ENCODE data around the gene TMSB4Y. TPM values are rescaled to one million over a fixed set of nuclear protein-coding genes. Genes with fewer than 3 reads are reported as not detected.

TMSB4Y gene
- polyA plus RNA-seq, 2 of the 4 experiments (the other 2 are of a cell fraction) = 0.98 to 2.2 TPM

DNA sequence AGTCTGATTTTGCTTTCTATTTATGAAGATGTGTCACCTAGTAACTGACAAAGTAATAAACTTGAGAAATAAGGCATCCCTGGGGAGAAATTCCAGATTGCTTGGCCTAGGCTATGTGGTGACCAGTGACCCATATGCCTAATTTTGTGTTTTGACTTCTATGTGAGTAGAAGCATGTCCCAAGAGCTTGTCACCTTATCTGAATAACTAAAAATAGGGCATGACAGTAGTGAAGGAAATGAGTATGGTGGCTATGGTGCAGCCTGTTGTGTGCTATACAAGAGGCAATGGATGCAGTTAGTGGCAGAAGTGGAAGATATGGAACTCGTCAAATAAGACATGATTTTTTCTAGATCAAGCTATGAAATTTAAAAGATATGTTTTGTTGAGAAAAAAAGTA, 15.3 kb downstream of the TMSB4Y start:
- FAIRE-seq (no peak), ATAC-seq (no peak), DNase-seq (ENCODE audit: low read depth in 1 of 2, low spot score in 1 of 2) (no peak)
- Histone ChIP-seq H3K4me2 (no peak overlapping the region), H3K4me1 (no peaks in the 10 kb centered on the region), H3K4me3 (no peak overlapping the region), H3K27ac (no peak overlapping the region), H3K9me3 (no peaks in the 10 kb centered on the region)
- 27% methylated on average over 1 of the region's 1 CpG for WGBS (ENCODE audit: missing lambda C conversion rate)
- ChIA-PET POLR2A (no interaction called here), CTCF (no interaction called here)
- TF ChIP-seq ZNF302 (CRISPR knock-in tag; IDR thresholded peaks at IDR 0.05) (no peak), KDM5A (IDR thresholded peaks at IDR 0.05) (no peak), EP300 (IDR thresholded peaks at IDR 0.05) (no peak), PHF8 (IDR thresholded peaks at IDR 0.05; ENCODE audit: borderline replicate concordance, low read depth) (no peak), JUNB (IDR thresholded peaks at IDR 0.05) (no peak), BHLHE40 (IDR thresholded peaks at IDR 0.05; ENCODE audit: low read depth, low read length) (no peak), CBX2 (IDR thresholded peaks at IDR 0.05; ENCODE audit: borderline replicate concordance, low read depth) (no peak), NR3C1 (IDR thresholded peaks at IDR 0.05) (no peak), RCOR1 (IDR thresholded peaks at IDR 0.05; ENCODE audit: low read depth, low read length) (no peak), JUN (IDR thresholded peaks at IDR 0.05) (no peak), NPAS2 (CRISPR knock-in tag; IDR thresholded peaks at IDR 0.05; ENCODE audit: borderline replicate concordance) (no peak), FOXS1 (CRISPR knock-in tag; IDR thresholded peaks at IDR 0.05) (no peak), TFCP2L1 (CRISPR knock-in tag; IDR thresholded peaks at IDR 0.05) (no peak)
- TF ChIP-seq, protein P1, sequence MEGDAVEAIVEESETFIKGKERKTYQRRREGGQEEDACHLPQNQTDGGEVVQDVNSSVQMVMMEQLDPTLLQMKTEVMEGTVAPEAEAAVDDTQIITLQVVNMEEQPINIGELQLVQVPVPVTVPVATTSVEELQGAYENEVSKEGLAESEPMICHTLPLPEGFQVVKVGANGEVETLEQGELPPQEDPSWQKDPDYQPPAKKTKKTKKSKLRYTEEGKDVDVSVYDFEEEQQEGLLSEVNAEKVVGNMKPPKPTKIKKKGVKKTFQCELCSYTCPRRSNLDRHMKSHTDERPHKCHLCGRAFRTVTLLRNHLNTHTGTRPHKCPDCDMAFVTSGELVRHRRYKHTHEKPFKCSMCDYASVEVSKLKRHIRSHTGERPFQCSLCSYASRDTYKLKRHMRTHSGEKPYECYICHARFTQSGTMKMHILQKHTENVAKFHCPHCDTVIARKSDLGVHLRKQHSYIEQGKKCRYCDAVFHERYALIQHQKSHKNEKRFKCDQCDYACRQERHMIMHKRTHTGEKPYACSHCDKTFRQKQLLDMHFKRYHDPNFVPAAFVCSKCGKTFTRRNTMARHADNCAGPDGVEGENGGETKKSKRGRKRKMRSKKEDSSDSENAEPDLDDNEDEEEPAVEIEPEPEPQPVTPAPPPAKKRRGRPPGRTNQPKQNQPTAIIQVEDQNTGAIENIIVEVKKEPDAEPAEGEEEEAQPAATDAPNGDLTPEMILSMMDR (IDR thresholded peaks at IDR 0.05) = no peak
- TF ChIP-seq, protein P2, sequence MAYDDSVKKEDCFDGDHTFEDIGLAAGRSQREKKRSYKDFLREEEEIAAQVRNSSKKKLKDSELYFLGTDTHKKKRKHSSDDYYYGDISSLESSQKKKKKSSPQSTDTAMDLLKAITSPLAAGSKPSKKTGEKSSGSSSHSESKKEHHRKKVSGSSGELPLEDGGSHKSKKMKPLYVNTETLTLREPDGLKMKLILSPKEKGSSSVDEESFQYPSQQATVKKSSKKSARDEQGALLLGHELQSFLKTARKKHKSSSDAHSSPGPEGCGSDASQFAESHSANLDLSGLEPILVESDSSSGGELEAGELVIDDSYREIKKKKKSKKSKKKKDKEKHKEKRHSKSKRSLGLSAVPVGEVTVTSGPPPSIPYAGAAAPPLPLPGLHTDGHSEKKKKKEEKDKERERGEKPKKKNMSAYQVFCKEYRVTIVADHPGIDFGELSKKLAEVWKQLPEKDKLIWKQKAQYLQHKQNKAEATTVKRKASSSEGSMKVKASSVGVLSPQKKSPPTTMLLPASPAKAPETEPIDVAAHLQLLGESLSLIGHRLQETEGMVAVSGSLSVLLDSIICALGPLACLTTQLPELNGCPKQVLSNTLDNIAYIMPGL (CRISPR knock-in tag; IDR thresholded peaks at IDR 0.05; ENCODE audit: borderline replicate concordance) = no peak
- TF ChIP-seq, protein P3, sequence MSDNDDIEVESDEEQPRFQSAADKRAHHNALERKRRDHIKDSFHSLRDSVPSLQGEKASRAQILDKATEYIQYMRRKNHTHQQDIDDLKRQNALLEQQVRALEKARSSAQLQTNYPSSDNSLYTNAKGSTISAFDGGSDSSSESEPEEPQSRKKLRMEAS (IDR thresholded peaks at IDR 0.05) = no peak

DNA sequence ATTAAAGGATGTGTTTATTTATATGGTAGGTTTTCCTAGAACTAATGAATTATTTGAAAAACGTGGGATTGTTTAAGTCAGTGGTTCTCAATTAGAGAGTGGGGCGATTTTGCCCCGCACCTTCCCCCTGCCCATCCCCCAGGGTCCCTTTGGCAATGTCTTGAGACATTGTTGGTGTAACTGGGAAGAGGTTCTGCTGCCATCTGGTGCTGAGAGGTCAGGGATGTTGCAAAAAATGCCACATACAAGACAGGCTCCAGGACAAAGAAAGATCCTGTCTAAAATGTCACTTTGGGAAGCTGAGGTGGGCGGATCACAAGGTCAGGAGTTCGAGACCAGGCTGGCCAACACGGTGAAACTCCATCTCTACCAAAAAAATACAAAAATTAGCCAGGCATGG, 25.8 kb downstream of the TMSB4Y start:
- Histone ChIP-seq H3K27ac (no peak overlapping the region), H3K4me2 (no peak overlapping the region), H3K4me1 (no peaks in the 10 kb centered on the region), H3K4me3 (no peak overlapping the region), H3K9me3 (no peaks in the 10 kb centered on the region)
- ATAC-seq (peak in 1 of 2 experiments; percentile 44; a peak in 1 of 6 replicates), FAIRE-seq (no peak), DNase-seq (ENCODE audit: low read depth in 1 of 2, low spot score in 1 of 2) (peak in 1 of 2 experiments; percentile 58)
- ChIA-PET POLR2A (no interaction called here), CTCF (no interaction called here)
- TF ChIP-seq, protein P1 (IDR thresholded peaks at IDR 0.05) = peak; percentile 22; the same call in 1 of the 3 replicates
- 0 out of 3 replicates have a peak, but pooled peaks have one; percentile 32 for TF ChIP-seq SMC3 (IDR thresholded peaks at IDR 0.05)
- no peak for TF ChIP-seq CHD2 (IDR thresholded peaks at IDR 0.05; ENCODE audit: low read length, partially characterized antibody)
- peak; percentile 40 to 50 for TF ChIP-seq RAD21 (conservative IDR thresholded peaks at IDR 0.05 in 1 of 2, IDR thresholded peaks at IDR 0.05 in 1 of 2)
- TF ChIP-seq CBX2 (IDR thresholded peaks at IDR 0.05; ENCODE audit: borderline replicate concordance, low read depth) = no peak
- WGBS (ENCODE audit: missing lambda C conversion rate) = 6% methylated on average over 5 of the region's 6 CpGs

All from A549 (cell line).